COR-L47 (cell line): ENCODE data around the gene SPOCK1.

ENCODE experiments used
- DNase-seq: peaks from one replicate; lab custom pipeline; 2025; lab: John Stamatoyannopoulos, UW

The SPOCK1 gene

GRCh38 chr5:137328991-137329390, 170.1 kb downstream of the SPOCK1 start:
- no peak for DNase-seq

- DNase-seq = no peak
Observed at GRCh38 chr5:137328463-137328862, 170.7 kb downstream of the SPOCK1 start.

- no peak for DNase-seq
Observed at GRCh38 chr5:137325721-137326120, 173.4 kb downstream of the SPOCK1 start.

- DNase-seq = peak; percentile 39
Observed at GRCh38 chr5:137320056-137321045, 178.8 kb downstream of the SPOCK1 start.

GRCh38 chr5:137318027-137318426, 181.1 kb downstream of the SPOCK1 start:
- DNase-seq = no peak

- no peak for DNase-seq
Observed at GRCh38 chr5:137316346-137316736, 182.8 kb downstream of the SPOCK1 start.

- DNase-seq = no peak
Observed at GRCh38 chr5:137315534-137316345, 183.4 kb downstream of the SPOCK1 start.

- no peak for DNase-seq
Observed at GRCh38 chr5:137315109-137315508, 184.0 kb downstream of the SPOCK1 start.

GRCh38 chr5:137313526-137314175, 185.5 kb downstream of the SPOCK1 start:
- DNase-seq = no peak

- DNase-seq = no peak
Observed at GRCh38 chr5:137312011-137312410, 187.1 kb downstream of the SPOCK1 start.

- no peak for DNase-seq
Observed at GRCh38 chr5:137310051-137310730, 188.9 kb downstream of the SPOCK1 start.

- no peak for DNase-seq
Observed at GRCh38 chr5:137309290-137309689, 189.8 kb downstream of the SPOCK1 start.

- DNase-seq = no peak
Observed at GRCh38 chr5:137308311-137308710, 190.8 kb downstream of the SPOCK1 start.

- DNase-seq = no peak
Observed at GRCh38 chr5:137306903-137307302, 192.2 kb downstream of the SPOCK1 start.

- no peak for DNase-seq
Observed at GRCh38 chr5:137305971-137306602, 193.0 kb downstream of the SPOCK1 start.

GRCh38 chr5:137304226-137304874, 194.8 kb downstream of the SPOCK1 start:
- DNase-seq = peak; percentile 90

GRCh38 chr5:137303509-137303908, 195.6 kb downstream of the SPOCK1 start:
- peak; percentile 25 for DNase-seq

GRCh38 chr5:137300411-137301240, 198.5 kb downstream of the SPOCK1 start:
- DNase-seq = no peak

GRCh38 chr5:137296213-137296781, 202.8 kb downstream of the SPOCK1 start:
- no peak for DNase-seq
